IMR-90 (cell line): Measurements from ENCODE around the gene WWP2. TPM values are rescaled to one million over a fixed set of nuclear protein-coding genes. Genes with fewer than 3 reads are reported as not detected.

Experiments
- ATAC-seq: fragments of 200-7000 bp; cut with Tn5 transposase; 2 replicates; pipeline ENCODE4 v1.9.1; 2020; ENCODE audit warnings: low read depth, mild to moderate bottlenecking, moderate library complexity
- BruUV-seq: library from RNA; stranded (reverse); fragments of 400-500 nt; replicated peaks from 2 replicates; lab custom pipeline; 2021; lab: Mats Ljungman, UMichigan
- CTCF ChIA-PET: fragments of 300-600 bp; formaldehyde crosslinking; extraction: SDS; loops from one replicate; lab custom pipeline; 2021; ENCODE audit warnings: antibody characterized with exemption; lab: Yijun Ruan, JAX
- POLR2A ChIA-PET: fragments of 300-600 bp; sonication (Branson Sonifier 250); formaldehyde crosslinking; loops from one replicate; lab custom pipeline; 2022; ENCODE audit warnings: antibody characterized with exemption; ENCODE audit not compliant: unreplicated experiment; lab: Charles Lee
- DNase-seq: peaks from one replicate; pipeline ENCODE4 v3.0.0; 2013
- H2AFZ ChIP-seq: replicated peaks from 2 replicates; pipeline ENCODE3; 2013; ENCODE audit warnings: low read length, mild to moderate bottlenecking; ENCODE audit not compliant: poor library complexity
- H2AK5ac ChIP-seq: 2 replicates; pipeline ENCODE4 v1.6.1; 2013; ENCODE audit warnings: low read depth, low read length, inconsistent platforms
- H2AK9ac ChIP-seq: replicated peaks from 2 replicates; pipeline ENCODE3; 2013; ENCODE audit warnings: mild to moderate bottlenecking, low read depth, low read length, moderate library complexity; ENCODE audit not compliant: poor library complexity
- H2BK120ac ChIP-seq: 2 replicates; pipeline ENCODE4 v1.6.1; 2013; ENCODE audit warnings: low read depth, low read length, inconsistent platforms
- H2BK15ac ChIP-seq: 3 replicates; pipeline ENCODE4 v1.6.1; 2013; ENCODE audit warnings: low read depth, low read length, inconsistent platforms
- H2BK20ac ChIP-seq: 2 replicates; pipeline ENCODE4 v1.6.1; 2013; ENCODE audit warnings: low read depth, mild to moderate bottlenecking, inconsistent platforms, low read length, moderate library complexity
- H2BK5ac ChIP-seq: 2 replicates; pipeline ENCODE4 v1.6.1; 2013; ENCODE audit warnings: mild to moderate bottlenecking, low read depth, low read length, inconsistent platforms; ENCODE audit not compliant: poor library complexity, severe bottlenecking
- H3K14ac ChIP-seq: replicated peaks from 2 replicates; pipeline ENCODE4 v1.6.1; 2013; ENCODE audit warnings: low read depth, low read length, inconsistent platforms
- H3K18ac ChIP-seq: 2 replicates; pipeline ENCODE4 v1.6.1; 2013; ENCODE audit warnings: low read depth, low read length, control low read depth
- H3K23ac ChIP-seq: 2 replicates; pipeline ENCODE4 v1.6.1; 2013; ENCODE audit warnings: low read depth, low read length, inconsistent platforms
- H3K27ac ChIP-seq: 2 replicates; pipeline ENCODE4 v1.5.1; 2013; ENCODE audit warnings: mild to moderate bottlenecking, control low read depth, low read length; ENCODE audit not compliant: insufficient read depth
- H3K27me3 ChIP-seq: 2 replicates; pipeline ENCODE4 v1.6.1; 2013; ENCODE audit warnings: low read length; ENCODE audit not compliant: control insufficient read depth, insufficient read depth
- H3K36me3 ChIP-seq: 2 replicates; pipeline ENCODE4 v1.6.1; 2013; ENCODE audit warnings: low read length, mixed read lengths; ENCODE audit not compliant: control insufficient read depth, insufficient read depth
- H3K4ac ChIP-seq: 2 replicates; pipeline ENCODE4 v1.6.1; 2013; ENCODE audit warnings: low read depth, low read length, inconsistent platforms
- H3K4me1 ChIP-seq: 2 replicates; pipeline ENCODE4 v1.6.1; 2013; ENCODE audit warnings: low read length, mixed read lengths; ENCODE audit not compliant: control insufficient read depth, insufficient read depth
- H3K4me2 ChIP-seq: 2 replicates; pipeline ENCODE4 v1.6.1; 2013; ENCODE audit warnings: low read depth, mild to moderate bottlenecking, control low read depth, low read length, moderate library complexity
- H3K4me3 ChIP-seq: 2 replicates; pipeline ENCODE4 v1.5.1; 2013; ENCODE audit warnings: low read depth, mild to moderate bottlenecking, control low read depth, low read length, moderate library complexity; ENCODE audit not compliant: insufficient read depth
- H3K56ac ChIP-seq: 2 replicates; pipeline ENCODE4 v1.6.1; 2013; ENCODE audit warnings: low read length, inconsistent platforms; ENCODE audit not compliant: insufficient read depth; ENCODE audit errors: extremely low read depth
- H3K79me1 ChIP-seq, 2 experiments: 2 replicates each; pipeline ENCODE4 v1.6.1; 2013; ENCODE audit warnings: low read length in 2 of 2, inconsistent platforms in 1 of 2, low read depth in 1 of 2
- H3K9ac ChIP-seq: 2 replicates; pipeline ENCODE4 v1.6.1; 2013; ENCODE audit warnings: low read depth, low read length, control low read depth
- H3K9me1 ChIP-seq: 2 replicates; pipeline ENCODE4 v1.6.1; 2013; ENCODE audit warnings: low read length, inconsistent platforms; ENCODE audit not compliant: insufficient read depth
- H3K9me3 ChIP-seq: 2 replicates; pipeline ENCODE4 v1.6.1; 2013; ENCODE audit warnings: low read length; ENCODE audit not compliant: control insufficient read depth, insufficient read depth
- H4K20me1 ChIP-seq: 2 replicates; pipeline ENCODE4 v1.6.1; 2013; ENCODE audit warnings: low read length, inconsistent platforms; ENCODE audit not compliant: insufficient read depth
- H4K5ac ChIP-seq: 2 replicates; pipeline ENCODE4 v1.6.1; 2013; ENCODE audit warnings: mild to moderate bottlenecking, low read depth, low read length, control low read depth
- H4K8ac ChIP-seq, 2 experiments: 2 replicates each; pipeline ENCODE4 v1.6.1; 2013; ENCODE audit warnings: low read depth in 2 of 2, low read length in 2 of 2, control low read depth in 1 of 2, inconsistent platforms in 1 of 2
- H4K91ac ChIP-seq: 2 replicates; pipeline ENCODE4 v1.6.1; 2013; ENCODE audit warnings: low read depth, low read length, inconsistent platforms; ENCODE audit not compliant: insufficient read depth
- POLR2A ChIP-seq: IDR thresholded peaks from 2 replicates; pipeline ENCODE4 v1.6.1; 2012; ENCODE audit warnings: mild to moderate bottlenecking, low read depth, low read length
- RFX5 ChIP-seq: IDR thresholded peaks from 2 replicates; pipeline ENCODE4 v1.8.0; 2012; ENCODE audit warnings: low read depth, mild to moderate bottlenecking, low read length, moderate library complexity
- WGBS, 2 experiments: methylation state at CpG; one replicate each; pipeline versions ENCODE4 v1.1.5 to v1.1.7; 2013; ENCODE audit warnings: missing lambda C conversion rate in 2 of 2; ENCODE audit not compliant: insufficient read length in 1 of 2; ENCODE audit errors: extremely low coverage in 2 of 2; 5-methylcytosine and 5-hydroxymethylcytosine counted together
- dilution Hi-C: fragments of 300-500 bp; cut with HindIII; formaldehyde crosslinking; loops from one replicate; pipeline ENCODE4 v1.14.3; 2018; ENCODE audit warnings: low sequenced_read_pairs; ENCODE audit not compliant: unreplicated experiment
- in situ Hi-C: fragments of 300-500 bp; cut with MboI; formaldehyde crosslinking; loops from 3 replicates; pipeline ENCODE4 v1.14.3; 2019; ENCODE audit warnings: low sequenced_read_pairs, inconsistent platforms, mixed read lengths
- intact Hi-C: fragments of 100-400 bp; cut with micrococcal nuclease; formaldehyde crosslinking; loops from 2 replicates; pipeline ENCODE4 v1.10.0; 2022
- polyA plus RNA-seq, 3 experiments: library from polyadenylated mRNA; depleted of rRNA; stranded (reverse); fragments of >200 nt; gene quantifications; 2 replicates each; pipeline ENCODE4 v1.2.3, GENCODE V29; 2012; ENCODE audit warnings: low replicate concordance in 1 of 3
- total RNA-seq: library from RNA; depleted of rRNA; stranded (reverse); fragments of >200 nt; gene quantifications from 2 replicates; pipeline ENCODE4 v1.2.3, GENCODE V29; 2012

WWP2 gene
- total and polyA plus RNA-seq, 2 of the 4 experiments (the other 2 are of a cell fraction): 12.7 to 13.7 TPM

- WGBS, 2 experiments: 82% methylated on average over 9 of the region's 16 CpGs; no CpG with 5 or more reads in 1 of the 2 experiments
- dilution Hi-C loops: no loop called here
- no TSS peak for BruUV-seq
These were observed 174.1 kb downstream of the WWP2 start for GRCh38 chr16:69936252-69936651.

More at GRCh38 chr16:69936252-69936651, 174.1 kb downstream of the WWP2 start:
- in situ Hi-C loops (no loop called here), intact Hi-C loops (no loop called here)
- H3K18ac ChIP-seq: no peak overlapping the region
- no peaks in the 10 kb centered on the region for H3K9me3 ChIP-seq
- no peak overlapping the region for H2AK5ac ChIP-seq
- H3K23ac ChIP-seq: no peak overlapping the region
- H3K56ac ChIP-seq: no peak overlapping the region
- H2AK9ac ChIP-seq: no peak overlapping the region
- H3K4ac ChIP-seq: no peak overlapping the region
- H2AFZ ChIP-seq: no peak overlapping the region
- no peak overlapping the region for H2BK5ac ChIP-seq
- no peaks in the 10 kb centered on the region for H3K79me1 ChIP-seq
- H4K5ac ChIP-seq: no peak overlapping the region
- ATAC-seq (no peak), DNase-seq (no peak)
- H3K9ac ChIP-seq: no peak overlapping the region
- H2BK15ac ChIP-seq: no peak overlapping the region
- no peak overlapping the region for H4K8ac ChIP-seq
- H3K4me2 ChIP-seq: no peak overlapping the region
- no peaks in the 10 kb centered on the region for H3K27me3 ChIP-seq
- no peak overlapping the region for H2BK120ac ChIP-seq
- 0 out of 2 replicates have a peak, but pooled peaks cover under 1% of the 10 kb centered on the region for H3K9me1 ChIP-seq
- H3K4me1 ChIP-seq: no peaks in the 10 kb centered on the region
- POLR2A ChIA-PET: no interaction called here
- H3K36me3 ChIP-seq: peaks cover 57% of the 10 kb centered on the region
- CTCF ChIA-PET: no interaction called here
- no peak overlapping the region for H3K27ac ChIP-seq
- TF ChIP-seq POLR2A (no peak), RFX5 (no peak)
- no peak overlapping the region for H4K91ac ChIP-seq
- no peak overlapping the region for H2BK20ac ChIP-seq
- H3K14ac ChIP-seq: no peak overlapping the region
- H4K20me1 ChIP-seq: no peaks in the 10 kb centered on the region
- H3K4me3 ChIP-seq: no peak overlapping the region
